Kidney glomerular epithelial cell (primary cell): ENCODE data around the gene GTF3C4.

ENCODE experiments used
- DNase-seq: peaks from one replicate; lab custom pipeline; 2025; lab: John Stamatoyannopoulos, UW

Gene GTF3C4

DNA sequence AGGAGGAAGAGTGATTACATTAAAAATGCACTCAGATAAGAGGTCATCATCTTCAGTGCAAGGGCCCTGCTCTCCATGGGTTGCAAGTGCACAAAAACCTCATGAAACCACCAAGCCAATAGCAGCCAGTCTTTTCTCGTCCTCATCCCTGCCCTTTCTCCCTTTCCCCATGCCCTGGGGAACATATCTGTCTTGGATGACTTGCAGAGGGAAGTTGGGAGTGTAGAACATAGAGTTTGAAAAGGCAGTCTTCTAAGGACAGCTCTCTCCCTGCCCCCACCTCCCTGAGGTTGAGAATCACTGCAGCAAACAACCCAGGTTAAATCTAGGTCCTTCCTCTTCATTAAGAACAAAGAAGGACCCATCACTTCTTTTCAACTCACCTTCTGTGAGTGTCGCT, 22.5 kb upstream of the GTF3C4 start:
- no peak for DNase-seq

DNA sequence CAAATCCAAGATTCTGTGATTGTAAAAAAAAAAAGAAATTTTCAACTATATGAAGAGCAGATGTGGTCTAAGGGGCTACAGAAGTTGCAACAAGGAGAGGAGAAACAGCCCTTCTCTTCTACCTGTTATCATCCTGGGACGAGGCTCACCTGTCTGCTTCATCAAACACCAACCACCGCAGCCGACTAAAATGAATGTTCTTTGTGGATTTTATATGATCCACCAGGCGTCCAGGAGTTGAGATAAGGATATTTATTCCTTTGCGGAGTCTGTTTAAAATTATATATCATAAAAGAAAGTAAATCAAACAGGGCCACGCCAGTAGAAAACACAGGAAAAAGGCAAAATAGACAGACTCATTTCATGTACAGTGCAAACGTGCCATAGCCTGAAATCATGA, 22.0 kb upstream of the GTF3C4 start:
- no peak for DNase-seq

DNA sequence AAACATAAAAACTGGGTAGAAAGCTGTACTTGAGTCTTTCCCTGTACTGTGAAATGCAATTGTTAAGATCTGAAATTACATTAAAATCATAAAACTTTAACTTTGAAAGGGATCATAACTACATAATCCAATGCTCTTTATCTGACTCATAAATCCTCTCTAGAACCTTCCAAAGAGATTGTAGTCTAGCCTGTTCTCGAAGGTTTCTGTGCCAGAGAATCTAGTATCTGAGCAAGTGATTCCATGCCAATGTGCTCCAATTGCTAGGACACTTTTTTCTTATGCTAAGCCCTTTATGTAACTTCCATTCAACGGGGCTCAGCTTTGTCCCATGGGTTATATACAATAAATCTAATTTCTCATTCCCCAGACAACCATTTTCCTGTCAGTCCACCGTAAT, 21.6 kb upstream of the GTF3C4 start:
- no peak for DNase-seq

DNA sequence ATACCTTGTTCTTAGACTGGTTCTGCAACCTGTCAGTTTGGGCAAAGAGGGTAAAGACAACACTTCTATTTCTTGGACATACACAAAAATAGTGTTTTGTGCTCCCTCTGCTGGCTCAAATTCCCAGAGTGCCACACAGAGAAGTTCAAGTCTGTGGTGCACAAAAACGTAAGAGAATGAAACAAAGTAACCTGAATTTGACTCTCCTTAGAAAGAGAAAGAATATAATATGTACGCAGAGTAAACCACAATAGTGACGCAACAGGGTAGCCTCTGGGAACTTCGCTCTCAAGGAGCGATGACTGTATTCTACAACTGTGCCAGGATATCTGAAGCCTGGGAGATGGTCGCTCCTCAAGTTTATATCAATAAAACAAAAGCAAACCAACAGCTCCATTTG, 19.0 kb upstream of the GTF3C4 start:
- DNase-seq: no peak

DNA sequence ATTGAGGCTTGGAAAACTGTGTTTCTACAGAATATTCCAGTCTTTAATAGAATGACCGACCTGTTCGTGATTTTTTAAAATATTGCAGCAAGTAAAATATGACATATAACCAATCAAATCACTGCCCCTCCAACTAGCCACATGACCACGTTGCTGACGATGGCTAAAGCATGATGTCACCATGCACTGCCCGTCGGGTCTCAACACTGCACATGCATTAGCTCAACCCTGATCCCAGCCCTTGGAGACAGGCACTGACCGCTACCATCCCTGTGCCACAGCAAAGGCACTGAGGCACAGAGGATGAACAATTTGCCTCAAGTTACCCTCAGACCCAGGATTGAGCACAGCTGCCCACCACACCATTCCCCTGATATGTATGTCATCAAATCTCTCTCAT, 14.0 kb upstream of the GTF3C4 start:
- DNase-seq: no peak

DNA sequence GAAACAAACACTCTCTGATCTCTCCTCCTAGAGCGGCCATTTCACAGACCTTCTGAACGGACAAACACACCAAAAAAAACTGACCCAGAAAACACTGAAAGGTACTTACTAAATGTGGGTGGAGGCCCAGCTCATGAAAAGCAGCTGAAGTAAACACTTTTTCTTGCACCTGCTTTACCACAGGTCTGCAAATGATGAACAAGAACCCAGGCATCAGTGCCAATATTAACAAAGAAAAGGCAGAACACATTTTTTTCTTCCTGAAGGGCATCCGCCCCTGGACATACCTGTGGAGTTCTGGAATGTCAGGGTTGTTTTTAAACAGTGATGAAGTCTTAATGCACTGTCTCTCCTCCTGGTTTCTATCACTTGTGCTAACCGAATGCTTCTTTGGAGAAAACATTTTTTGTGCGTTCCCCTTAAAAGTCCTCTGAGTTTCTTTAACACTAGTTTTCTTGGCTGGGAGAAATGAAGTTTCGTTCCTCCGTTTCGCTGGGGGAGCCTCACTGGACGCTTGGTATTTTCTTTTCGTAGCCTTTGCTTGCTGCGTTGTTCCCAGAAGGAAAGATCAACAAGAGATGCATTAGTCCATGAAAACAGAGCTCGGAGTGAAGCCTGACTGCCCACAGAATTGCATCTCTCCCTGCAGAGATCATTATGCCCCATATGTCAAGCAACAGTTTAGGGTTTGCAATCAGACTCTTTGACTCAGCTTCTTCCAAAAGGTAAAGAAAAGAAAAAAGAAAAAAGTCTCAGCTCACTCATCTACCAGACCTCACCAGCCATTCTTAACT, 7.9 kb upstream of the GTF3C4 start:
- peak; percentile 78 for DNase-seq

DNA sequence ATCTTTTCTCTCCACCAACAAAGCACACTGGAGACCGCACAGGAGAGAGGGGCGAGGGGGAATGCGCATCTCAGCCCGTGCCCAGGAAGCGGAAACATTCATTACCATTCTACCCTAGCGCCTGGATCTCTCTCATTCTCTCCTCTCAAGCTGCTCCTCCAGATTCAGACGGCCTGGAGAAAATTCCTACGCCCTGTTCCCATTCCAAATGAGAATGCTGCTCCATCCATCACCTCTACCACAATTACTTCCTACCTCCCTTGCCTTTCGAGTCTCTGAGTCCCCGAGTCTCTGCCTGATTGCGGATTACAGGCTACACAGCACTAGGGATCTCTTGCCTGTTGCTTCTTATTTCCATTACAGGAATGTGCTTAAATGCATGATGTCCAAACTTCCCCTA, 7.1 kb upstream of the GTF3C4 start:
- no peak for DNase-seq

DNA sequence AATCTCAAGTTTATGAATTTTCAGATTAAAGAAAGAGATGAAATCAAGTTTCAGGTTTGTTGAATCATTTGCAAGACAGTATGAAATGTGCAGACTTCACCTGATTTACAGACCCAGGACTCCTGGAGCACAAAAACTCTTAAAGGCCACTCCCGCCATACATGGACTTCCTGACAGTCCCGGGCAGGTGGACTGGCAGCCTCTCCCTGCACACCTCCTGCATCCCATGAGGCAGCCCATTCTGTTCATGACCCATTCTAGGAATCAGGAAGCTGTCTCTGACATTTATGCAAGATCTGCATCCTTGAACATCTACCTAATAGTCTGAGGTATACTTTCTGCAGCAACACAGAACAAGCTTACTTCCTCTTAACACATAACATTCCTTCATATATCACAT, 6.4 kb upstream of the GTF3C4 start:
- peak; percentile 3 for DNase-seq

DNA sequence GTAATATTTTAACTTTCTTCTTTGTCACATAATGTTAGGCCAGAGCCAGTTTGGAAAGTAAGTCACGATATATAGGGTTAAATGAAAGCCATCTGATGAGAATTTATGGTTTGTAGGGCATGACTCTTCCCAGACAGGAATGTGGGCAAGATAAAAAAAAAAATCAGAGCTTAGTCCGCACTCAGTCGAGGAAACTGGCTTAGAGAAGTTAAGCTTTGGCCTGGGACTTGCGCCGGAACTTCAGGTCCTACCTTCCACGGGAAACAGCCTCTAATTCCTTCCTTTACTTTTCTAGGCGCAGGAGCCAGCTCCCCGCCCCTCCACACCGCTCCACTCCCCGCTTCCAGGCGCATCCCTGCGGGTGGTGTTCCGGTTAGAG, 956 bp upstream of the GTF3C4 start:
- DNase-seq: no peak

DNA sequence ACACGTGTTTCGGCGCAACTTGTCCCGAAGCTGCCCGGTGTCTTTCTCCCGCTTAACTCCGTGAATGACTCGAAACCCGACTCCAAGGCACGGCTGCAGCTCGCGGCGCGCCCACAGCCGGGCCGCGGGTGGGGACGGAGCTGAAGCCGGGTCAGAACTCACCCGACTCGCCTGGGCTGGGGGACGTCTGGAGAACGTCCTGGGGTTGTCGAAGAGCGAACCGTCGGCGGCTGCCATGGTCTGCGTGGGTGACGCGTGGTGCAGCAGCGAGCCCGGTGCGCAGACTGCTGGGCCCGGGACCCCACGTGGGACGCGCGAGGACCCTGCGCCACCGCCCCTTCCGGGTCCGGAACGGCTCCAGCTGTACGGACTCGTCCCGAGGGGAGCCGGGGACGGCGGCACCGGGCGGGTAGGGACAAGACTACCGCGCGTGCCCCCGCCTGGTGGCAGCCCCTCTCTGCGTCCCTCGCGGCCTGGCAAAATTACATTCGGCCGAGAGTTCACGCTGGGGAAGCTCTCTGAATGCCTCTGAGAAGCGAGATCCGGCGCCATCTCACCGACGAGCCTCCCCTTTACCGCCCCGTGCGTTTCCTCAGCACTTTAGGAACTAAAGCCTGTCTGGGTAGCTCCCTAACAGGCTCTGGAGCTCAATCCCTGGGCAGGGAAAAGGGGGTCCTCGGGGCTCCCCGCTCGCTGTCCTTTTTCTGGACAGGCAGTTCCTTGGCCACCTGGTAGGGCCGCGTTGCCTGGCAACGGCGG, 387 bp upstream of the GTF3C4 start, which contains the start of gene DDX31:
TSS of gene DDX31 (minus strand) at position 286 of the 759 bp plus-strand sequence. CDS start at position 237, 49 bp downstream.
- peak; percentile 43 for DNase-seq

DNA sequence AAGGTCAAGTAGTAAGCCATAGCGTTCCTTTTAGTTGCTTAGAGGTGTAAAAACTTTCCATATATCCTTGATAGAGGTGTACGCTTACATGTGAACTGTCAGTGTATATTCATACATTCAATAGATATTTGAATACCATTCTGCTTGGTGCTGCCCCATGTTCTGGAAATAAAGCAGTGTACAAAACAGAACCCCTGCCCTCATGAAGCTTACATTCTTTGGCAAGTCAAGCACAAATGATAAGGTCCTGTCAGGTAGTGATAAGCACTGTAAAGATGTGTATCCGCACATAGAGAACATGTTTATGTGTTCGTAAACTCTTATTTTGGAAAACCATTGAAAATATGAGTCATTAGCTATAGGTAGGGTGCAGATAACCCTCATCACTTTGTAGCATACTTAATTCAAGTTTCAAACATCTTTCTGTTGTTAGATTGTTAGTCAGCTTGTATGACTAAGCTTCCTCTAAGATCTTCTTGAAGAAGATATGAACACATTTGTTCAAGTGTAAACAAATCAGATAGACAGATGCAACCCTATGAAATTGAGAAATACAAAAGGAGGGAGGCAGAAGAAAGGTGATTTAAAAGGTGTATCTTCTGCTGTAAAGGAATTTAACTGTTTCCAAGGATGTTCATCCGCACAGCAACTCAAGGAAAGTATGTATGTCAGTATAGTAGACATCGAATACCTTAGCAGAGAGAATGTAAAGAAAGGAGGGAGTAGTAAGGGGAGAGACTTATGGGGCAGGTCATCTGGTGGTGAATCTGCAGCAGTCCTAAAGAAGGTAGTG, 1.6 kb downstream of the GTF3C4 start:
- DNase-seq: no peak

DNA sequence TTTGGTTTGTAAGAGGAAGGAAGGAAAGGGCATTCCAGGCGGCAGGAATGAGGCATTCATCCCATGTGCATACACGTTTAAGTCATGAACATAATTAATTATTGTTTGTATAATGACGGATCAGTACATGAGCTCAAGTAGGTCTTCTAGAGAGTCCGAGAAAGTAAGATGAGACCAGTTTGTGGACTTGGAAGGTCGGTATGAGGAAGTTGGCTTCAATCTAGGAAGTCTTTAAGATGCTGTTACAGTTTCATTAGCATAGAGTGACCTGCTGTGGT, 2.1 kb downstream of the GTF3C4 start:
- peak; percentile 39 for DNase-seq

DNA sequence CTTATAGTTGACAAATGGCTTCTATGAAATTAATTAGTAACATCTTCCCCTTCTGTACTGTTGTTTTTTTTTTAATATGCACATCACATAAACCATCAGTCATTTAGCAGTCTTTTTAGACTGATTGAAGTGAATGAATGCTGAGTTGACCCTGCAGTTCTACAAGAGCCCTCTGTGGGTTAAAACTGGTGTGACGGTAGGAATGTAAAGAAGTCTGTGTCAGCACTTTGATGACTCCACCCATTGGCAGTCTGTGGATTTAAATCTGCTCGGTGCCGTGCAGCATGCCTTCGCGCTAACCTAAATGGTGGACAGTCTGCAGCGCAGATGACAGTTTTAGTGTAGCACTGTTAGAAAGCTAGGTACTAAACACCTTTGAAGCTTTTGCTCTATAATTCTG, 3.1 kb downstream of the GTF3C4 start:
- DNase-seq: peak; percentile 38

DNA sequence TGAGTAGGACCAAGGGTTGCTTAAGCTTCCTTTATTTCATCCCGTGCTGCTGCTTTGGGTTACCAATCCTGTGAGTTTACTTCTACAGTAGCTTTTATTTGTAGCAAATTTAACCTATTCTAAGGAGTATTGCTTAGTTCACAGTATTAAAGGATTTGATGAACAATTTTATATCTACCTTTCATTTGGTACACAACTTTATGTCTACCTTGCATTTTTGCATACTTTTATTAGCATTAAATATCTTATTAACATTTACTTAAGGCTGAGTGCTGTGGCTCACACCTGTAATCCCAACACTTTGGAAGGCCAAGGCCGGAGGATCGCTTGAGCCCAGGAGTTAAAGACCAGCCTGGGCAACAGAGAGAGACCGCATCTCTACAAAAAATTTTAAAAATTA, 4.2 kb downstream of the GTF3C4 start:
- no peak for DNase-seq

DNA sequence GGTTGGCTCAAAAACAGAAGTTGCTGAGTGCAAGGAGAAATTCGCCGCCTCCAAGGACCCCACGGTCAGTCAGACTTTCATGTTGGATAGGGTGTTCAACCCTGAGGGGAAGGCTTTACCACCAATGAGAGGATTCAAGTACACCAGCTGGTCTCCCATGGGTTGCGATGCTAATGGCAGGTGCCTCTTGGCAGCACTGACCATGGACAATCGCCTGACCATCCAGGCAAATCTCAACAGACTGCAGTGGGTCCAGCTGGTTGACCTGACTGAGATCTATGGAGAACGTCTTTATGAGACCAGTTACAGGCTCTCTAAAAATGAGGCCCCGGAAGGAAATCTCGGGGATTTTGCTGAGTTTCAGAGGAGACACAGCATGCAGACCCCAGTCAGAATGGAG, 7.7 kb downstream of the GTF3C4 start:
- DNase-seq: no peak

DNA sequence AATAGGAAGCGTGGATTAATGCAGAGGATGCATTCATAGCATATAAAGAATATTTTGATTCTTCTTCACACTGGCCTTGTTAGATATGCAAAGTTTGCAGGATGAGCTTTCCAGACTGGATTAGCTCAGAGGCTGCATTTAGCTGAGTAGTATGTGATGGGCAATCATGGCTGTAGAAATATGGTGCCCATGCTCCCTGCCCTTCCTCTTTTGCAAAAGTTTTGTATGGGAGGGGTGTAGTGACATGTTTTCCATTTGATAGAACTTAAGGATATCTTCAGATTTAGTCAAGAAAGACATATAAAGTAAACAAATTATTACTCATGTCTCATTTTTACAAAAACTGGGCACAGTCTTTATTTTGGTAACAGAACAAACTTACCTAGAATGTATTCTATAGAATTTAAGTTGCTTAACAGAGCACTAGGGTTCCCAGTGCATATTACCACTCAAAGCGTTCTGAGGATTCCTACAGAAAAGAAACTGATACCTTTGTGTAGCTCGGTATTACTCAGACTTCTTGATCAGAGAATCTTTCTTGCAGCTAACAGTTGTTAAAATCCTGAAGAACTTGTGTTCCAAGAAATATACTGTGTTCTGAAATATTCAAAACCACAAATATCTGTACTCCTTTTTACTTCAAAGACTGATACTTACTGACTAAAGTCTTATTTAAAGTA, 9.8 kb downstream of the GTF3C4 start:
- DNase-seq: no peak

DNA sequence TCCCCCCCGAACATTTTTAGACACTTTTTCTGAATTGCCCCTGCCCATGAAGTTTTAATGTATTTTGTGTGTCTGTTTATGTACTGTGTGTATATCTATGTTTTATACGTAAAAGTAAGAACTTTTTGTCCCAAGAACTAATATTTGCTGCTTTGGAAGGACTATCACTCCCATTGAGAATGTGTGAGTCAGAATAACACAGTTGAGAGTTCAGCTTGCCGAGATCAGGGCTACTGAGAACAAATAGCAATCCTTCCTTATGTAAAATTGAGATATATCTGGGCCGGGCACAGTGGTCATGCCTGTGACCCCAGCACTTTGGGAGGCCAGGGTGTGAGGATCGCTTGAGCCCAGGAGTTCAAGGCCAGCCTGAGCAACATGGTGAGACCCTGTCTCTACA, 11.3 kb downstream of the GTF3C4 start:
- no peak for DNase-seq

DNA sequence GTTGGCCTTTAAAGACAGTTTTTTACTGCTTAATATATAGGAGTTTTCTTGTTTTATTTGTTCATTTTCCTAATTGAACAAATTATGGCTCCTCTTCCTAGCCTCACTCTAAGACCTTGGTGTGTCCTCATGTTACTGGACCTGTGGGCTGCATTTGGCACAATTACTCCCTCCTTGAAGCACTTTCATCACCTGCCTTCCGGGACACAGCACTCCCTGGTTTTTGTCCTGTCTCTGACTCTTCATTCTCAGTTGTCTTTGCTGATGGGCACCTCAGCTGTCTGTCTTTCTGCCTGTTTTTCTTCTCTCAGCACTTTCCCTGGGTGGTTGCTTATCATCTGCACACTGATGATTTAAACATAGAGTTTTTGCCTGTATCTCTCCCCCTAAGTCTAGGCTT, 13.6 kb downstream of the GTF3C4 start:
- DNase-seq: no peak

DNA sequence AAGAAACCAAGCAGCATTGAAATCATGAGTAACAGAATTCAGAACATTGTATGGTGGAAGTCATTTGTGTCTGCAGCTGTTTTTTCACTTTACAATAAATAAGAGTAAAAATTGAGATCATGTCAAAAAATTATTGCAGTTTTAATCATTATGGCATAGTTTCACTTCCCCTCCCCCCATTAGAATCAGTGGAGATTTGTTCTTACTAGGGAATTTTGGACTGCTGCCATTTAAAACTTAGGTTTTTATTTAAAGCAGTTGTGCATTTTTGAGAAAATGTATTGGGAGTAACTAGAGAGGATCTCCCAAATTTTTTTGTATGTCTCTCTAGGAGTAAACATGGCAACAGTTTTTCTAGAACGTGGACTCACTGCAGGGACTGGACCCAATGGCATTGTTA, 20.4 kb downstream of the GTF3C4 start:
- DNase-seq: no peak

DNA sequence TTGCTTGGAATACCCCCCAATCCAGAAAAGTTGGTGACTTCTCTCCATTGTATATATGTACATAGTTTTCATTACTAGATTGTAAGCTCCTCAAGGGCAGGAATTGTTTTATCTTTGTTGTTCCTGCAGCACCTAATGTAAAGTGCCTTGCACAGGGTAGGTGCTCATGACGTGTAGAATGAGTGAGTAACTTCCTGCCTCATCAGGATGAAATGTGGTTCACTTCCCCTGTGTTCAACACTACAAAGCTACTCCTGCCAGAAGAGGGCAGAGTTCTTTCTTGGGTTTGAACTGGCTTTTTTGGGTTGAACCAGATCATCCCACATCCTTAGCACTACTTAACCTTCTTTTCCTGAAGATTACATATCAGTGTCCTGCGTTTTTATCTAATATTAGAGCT, 23.9 kb downstream of the GTF3C4 start:
- no peak for DNase-seq

DNA sequence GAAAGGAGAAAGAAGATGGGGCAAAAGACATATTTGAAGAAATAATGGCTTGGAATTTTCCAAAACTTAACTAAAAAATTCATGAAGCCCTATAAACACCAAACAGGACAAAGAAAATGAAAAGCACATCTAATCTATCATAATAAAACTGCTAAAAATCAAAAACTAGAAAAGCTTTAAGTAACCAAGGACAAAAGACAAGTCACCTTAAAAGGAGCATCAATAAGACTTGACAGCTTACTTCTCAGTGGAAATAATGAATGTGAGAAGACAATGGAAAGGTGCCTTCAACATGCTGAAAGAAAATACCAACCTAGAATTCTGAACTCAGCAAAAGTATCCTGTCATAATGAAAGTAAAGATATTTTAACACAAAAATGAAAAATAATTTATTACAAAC, 27.0 kb downstream of the GTF3C4 start:
- no peak for DNase-seq

DNA sequence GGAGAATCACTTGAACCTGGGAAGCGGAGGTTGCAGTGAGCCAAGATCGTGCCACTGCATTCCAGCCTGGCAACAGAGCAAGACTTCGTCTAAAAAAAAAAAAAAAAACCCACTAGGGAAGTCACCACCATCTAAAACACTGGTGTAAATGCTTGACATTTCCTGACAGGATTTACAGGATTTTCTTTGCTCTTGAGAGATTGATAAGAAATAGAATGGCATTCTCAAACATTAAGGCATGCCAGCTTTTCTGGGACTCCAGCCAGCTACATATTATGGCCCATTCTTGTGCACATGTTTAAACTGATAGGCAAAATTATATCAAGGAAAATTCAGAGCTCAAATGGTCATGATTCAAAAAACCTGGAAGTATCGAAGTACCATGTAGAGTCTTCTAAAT, 28.7 kb downstream of the GTF3C4 start:
- no peak for DNase-seq
